IMR-90 (cell line): ENCODE data around the gene USP25. TPM values are rescaled to one million over a fixed set of nuclear protein-coding genes. Genes with fewer than 3 reads are reported as not detected.

Source experiments
- ATAC-seq: fragments of 200-7000 bp; cut with Tn5 transposase; 2 replicates; pipeline ENCODE4 v1.9.1; 2020; ENCODE audit warnings: low read depth, mild to moderate bottlenecking, moderate library complexity
- BruUV-seq: library from RNA; stranded (reverse); fragments of 400-500 nt; replicated peaks from 2 replicates; lab custom pipeline; 2021; lab: Mats Ljungman, UMichigan
- CTCF ChIA-PET: fragments of 300-600 bp; formaldehyde crosslinking; extraction: SDS; loops from one replicate; lab custom pipeline; 2021; ENCODE audit warnings: antibody characterized with exemption; lab: Yijun Ruan, JAX
- POLR2A ChIA-PET: fragments of 300-600 bp; sonication (Branson Sonifier 250); formaldehyde crosslinking; loops from one replicate; lab custom pipeline; 2022; ENCODE audit warnings: antibody characterized with exemption; ENCODE audit not compliant: unreplicated experiment; lab: Charles Lee
- DNase-seq: peaks from one replicate; pipeline ENCODE4 v3.0.0; 2013
- H2AFZ ChIP-seq: replicated peaks from 2 replicates; pipeline ENCODE3; 2013; ENCODE audit warnings: low read length, mild to moderate bottlenecking; ENCODE audit not compliant: poor library complexity
- H2AK5ac ChIP-seq: 2 replicates; pipeline ENCODE4 v1.6.1; 2013; ENCODE audit warnings: low read depth, low read length, inconsistent platforms
- H2AK9ac ChIP-seq: replicated peaks from 2 replicates; pipeline ENCODE3; 2013; ENCODE audit warnings: mild to moderate bottlenecking, low read depth, low read length, moderate library complexity; ENCODE audit not compliant: poor library complexity
- H2BK120ac ChIP-seq: 2 replicates; pipeline ENCODE4 v1.6.1; 2013; ENCODE audit warnings: low read depth, low read length, inconsistent platforms
- H2BK15ac ChIP-seq: 3 replicates; pipeline ENCODE4 v1.6.1; 2013; ENCODE audit warnings: low read depth, low read length, inconsistent platforms
- H2BK20ac ChIP-seq: 2 replicates; pipeline ENCODE4 v1.6.1; 2013; ENCODE audit warnings: low read depth, mild to moderate bottlenecking, inconsistent platforms, low read length, moderate library complexity
- H2BK5ac ChIP-seq: 2 replicates; pipeline ENCODE4 v1.6.1; 2013; ENCODE audit warnings: mild to moderate bottlenecking, low read depth, low read length, inconsistent platforms; ENCODE audit not compliant: poor library complexity, severe bottlenecking
- H3K14ac ChIP-seq: replicated peaks from 2 replicates; pipeline ENCODE4 v1.6.1; 2013; ENCODE audit warnings: low read depth, low read length, inconsistent platforms
- H3K18ac ChIP-seq: 2 replicates; pipeline ENCODE4 v1.6.1; 2013; ENCODE audit warnings: low read depth, low read length, control low read depth
- H3K23ac ChIP-seq: 2 replicates; pipeline ENCODE4 v1.6.1; 2013; ENCODE audit warnings: low read depth, low read length, inconsistent platforms
- H3K27ac ChIP-seq: 2 replicates; pipeline ENCODE4 v1.5.1; 2013; ENCODE audit warnings: mild to moderate bottlenecking, control low read depth, low read length; ENCODE audit not compliant: insufficient read depth
- H3K27me3 ChIP-seq: 2 replicates; pipeline ENCODE4 v1.6.1; 2013; ENCODE audit warnings: low read length; ENCODE audit not compliant: control insufficient read depth, insufficient read depth
- H3K36me3 ChIP-seq: 2 replicates; pipeline ENCODE4 v1.6.1; 2013; ENCODE audit warnings: low read length, mixed read lengths; ENCODE audit not compliant: control insufficient read depth, insufficient read depth
- H3K4ac ChIP-seq: 2 replicates; pipeline ENCODE4 v1.6.1; 2013; ENCODE audit warnings: low read depth, low read length, inconsistent platforms
- H3K4me1 ChIP-seq: 2 replicates; pipeline ENCODE4 v1.6.1; 2013; ENCODE audit warnings: low read length, mixed read lengths; ENCODE audit not compliant: control insufficient read depth, insufficient read depth
- H3K4me2 ChIP-seq: 2 replicates; pipeline ENCODE4 v1.6.1; 2013; ENCODE audit warnings: low read depth, mild to moderate bottlenecking, control low read depth, low read length, moderate library complexity
- H3K4me3 ChIP-seq: 2 replicates; pipeline ENCODE4 v1.5.1; 2013; ENCODE audit warnings: low read depth, mild to moderate bottlenecking, control low read depth, low read length, moderate library complexity; ENCODE audit not compliant: insufficient read depth
- H3K56ac ChIP-seq: 2 replicates; pipeline ENCODE4 v1.6.1; 2013; ENCODE audit warnings: low read length, inconsistent platforms; ENCODE audit not compliant: insufficient read depth; ENCODE audit errors: extremely low read depth
- H3K79me1 ChIP-seq, 2 experiments: 2 replicates each; pipeline ENCODE4 v1.6.1; 2013; ENCODE audit warnings: low read length in 2 of 2, inconsistent platforms in 1 of 2, low read depth in 1 of 2
- H3K9ac ChIP-seq: 2 replicates; pipeline ENCODE4 v1.6.1; 2013; ENCODE audit warnings: low read depth, low read length, control low read depth
- H3K9me1 ChIP-seq: 2 replicates; pipeline ENCODE4 v1.6.1; 2013; ENCODE audit warnings: low read length, inconsistent platforms; ENCODE audit not compliant: insufficient read depth
- H3K9me3 ChIP-seq: 2 replicates; pipeline ENCODE4 v1.6.1; 2013; ENCODE audit warnings: low read length; ENCODE audit not compliant: control insufficient read depth, insufficient read depth
- H4K20me1 ChIP-seq: 2 replicates; pipeline ENCODE4 v1.6.1; 2013; ENCODE audit warnings: low read length, inconsistent platforms; ENCODE audit not compliant: insufficient read depth
- H4K5ac ChIP-seq: 2 replicates; pipeline ENCODE4 v1.6.1; 2013; ENCODE audit warnings: mild to moderate bottlenecking, low read depth, low read length, control low read depth
- H4K8ac ChIP-seq, 2 experiments: 2 replicates each; pipeline ENCODE4 v1.6.1; 2013; ENCODE audit warnings: low read depth in 2 of 2, low read length in 2 of 2, control low read depth in 1 of 2, inconsistent platforms in 1 of 2
- H4K91ac ChIP-seq: 2 replicates; pipeline ENCODE4 v1.6.1; 2013; ENCODE audit warnings: low read depth, low read length, inconsistent platforms; ENCODE audit not compliant: insufficient read depth
- BHLHE40 ChIP-seq: fragments of 150-350 bp; IDR thresholded peaks from 2 replicates; pipeline ENCODE4 v1.6.1; 2016; ENCODE audit warnings: mild to moderate bottlenecking, low read depth, low read length
- CHD1 ChIP-seq: IDR thresholded peaks from 2 replicates; pipeline ENCODE4 v1.6.1; 2012; ENCODE audit warnings: low read depth, low read length, improper control_type of control experiment
- ELK1 ChIP-seq: fragments of 150-350 bp; IDR thresholded peaks from 2 replicates; pipeline ENCODE4 v1.6.1; 2016; ENCODE audit warnings: low read depth, mild to moderate bottlenecking, low read length, moderate library complexity, borderline replicate concordance
- MXI1 ChIP-seq: IDR thresholded peaks from 2 replicates; pipeline ENCODE4 v1.6.1; 2012; ENCODE audit warnings: low read depth, mild to moderate bottlenecking, low read length, moderate library complexity, borderline replicate concordance
- WGBS, 2 experiments: methylation state at CpG; one replicate each; pipeline versions ENCODE4 v1.1.5 to v1.1.7; 2013; ENCODE audit warnings: missing lambda C conversion rate in 2 of 2; ENCODE audit not compliant: insufficient read length in 1 of 2; ENCODE audit errors: extremely low coverage in 2 of 2; 5-methylcytosine and 5-hydroxymethylcytosine counted together
- dilution Hi-C: fragments of 300-500 bp; cut with HindIII; formaldehyde crosslinking; loops from one replicate; pipeline ENCODE4 v1.14.3; 2018; ENCODE audit warnings: low sequenced_read_pairs; ENCODE audit not compliant: unreplicated experiment
- in situ Hi-C: fragments of 300-500 bp; cut with MboI; formaldehyde crosslinking; loops from 3 replicates; pipeline ENCODE4 v1.14.3; 2019; ENCODE audit warnings: low sequenced_read_pairs, inconsistent platforms, mixed read lengths
- intact Hi-C: fragments of 100-400 bp; cut with micrococcal nuclease; formaldehyde crosslinking; loops from 2 replicates; pipeline ENCODE4 v1.10.0; 2022
- polyA plus RNA-seq, 3 experiments: library from polyadenylated mRNA; depleted of rRNA; stranded (reverse); fragments of >200 nt; gene quantifications; 2 replicates each; pipeline ENCODE4 v1.2.3, GENCODE V29; 2012; ENCODE audit warnings: low replicate concordance in 1 of 3
- total RNA-seq: library from RNA; depleted of rRNA; stranded (reverse); fragments of >200 nt; gene quantifications from 2 replicates; pipeline ENCODE4 v1.2.3, GENCODE V29; 2012

The USP25 gene
- total and polyA plus RNA-seq, 2 of the 4 experiments (the other 2 are of a cell fraction): 9.3 to 23.3 TPM

- no peak overlapping the region for H2BK5ac ChIP-seq
- BruUV-seq: no TSS peak
- no peaks in the 10 kb centered on the region for H3K27me3 ChIP-seq
- H3K23ac ChIP-seq: no peak overlapping the region
- H2AK9ac ChIP-seq: no peak overlapping the region
- no peaks in the 10 kb centered on the region for H3K4me1 ChIP-seq
- no peak overlapping the region for H2BK20ac ChIP-seq
- no peak overlapping the region for H4K5ac ChIP-seq
- no peak overlapping the region for H3K27ac ChIP-seq
- H3K9me3 ChIP-seq: no peaks in the 10 kb centered on the region
- no peak overlapping the region for H4K8ac ChIP-seq
- H3K4ac ChIP-seq: no peak overlapping the region
- no peak overlapping the region for H3K18ac ChIP-seq
- no peaks in the 10 kb centered on the region for H3K9me1 ChIP-seq
- no peak overlapping the region for H4K91ac ChIP-seq
- in situ Hi-C loops: no loop called here
- H3K4me2 ChIP-seq: no peak overlapping the region
- DNase-seq (no peak), ATAC-seq (no peak)
- no peak overlapping the region; the same call in 1 of the 2 replicates for H2BK120ac ChIP-seq
- no peak overlapping the region for H3K4me3 ChIP-seq
- H2AFZ ChIP-seq: no peak overlapping the region
- no peak overlapping the region for H3K14ac ChIP-seq
- H2AK5ac ChIP-seq: no peak overlapping the region
- H3K79me1 ChIP-seq: no peaks in the 10 kb centered on the region
- ChIA-PET POLR2A (no interaction called here), CTCF (no interaction called here)
- no peak overlapping the region for H2BK15ac ChIP-seq
- no peak for TF ChIP-seq BHLHE40
- no peak for TF ChIP-seq ELK1
- TF ChIP-seq MXI1: no peak
- no peak for TF ChIP-seq CHD1
- no peaks in the 10 kb centered on the region for H3K36me3 ChIP-seq
- dilution Hi-C loops: no loop called here
- intact Hi-C loops: no loop called here
- H4K20me1 ChIP-seq: no peaks in the 10 kb centered on the region
- no CpG with 5 or more reads among the region's 1 CpG for WGBS, 2 experiments
- H3K9ac ChIP-seq: no peak overlapping the region
- H3K56ac ChIP-seq: no peak overlapping the region
Observed at GRCh38 chr21:15701830-15702229, 28.0 kb upstream of the USP25 start.
